Measurements from ENCODE around the gene SNX17.
A peak's percentile ranks its signal among the peaks of the same experiment; 100 is the strongest.

SNX17 gene

DNA sequence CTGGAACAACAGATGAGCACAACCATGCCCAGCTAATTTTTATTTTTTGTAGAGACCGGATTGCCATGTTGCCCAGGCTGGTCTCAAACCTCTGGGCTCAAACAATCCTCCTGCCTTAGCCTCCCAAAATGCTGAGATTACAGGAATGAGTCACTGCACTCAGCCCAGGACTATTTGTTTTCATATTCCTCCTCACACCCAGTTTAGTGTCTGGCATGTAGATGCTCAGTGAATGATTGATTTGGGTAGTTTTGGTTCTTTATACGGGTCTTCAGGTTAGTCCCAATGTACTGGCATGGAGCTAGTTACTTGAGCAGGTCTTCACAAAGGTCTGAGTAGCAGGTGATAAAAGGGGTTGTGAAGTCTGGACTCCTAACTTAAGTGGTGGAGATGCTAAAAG lies 6.5 kb upstream of the SNX17 start:
- no peak for DNase-seq (ENCODE audit: low read depth in 2 of 2)

DNA sequence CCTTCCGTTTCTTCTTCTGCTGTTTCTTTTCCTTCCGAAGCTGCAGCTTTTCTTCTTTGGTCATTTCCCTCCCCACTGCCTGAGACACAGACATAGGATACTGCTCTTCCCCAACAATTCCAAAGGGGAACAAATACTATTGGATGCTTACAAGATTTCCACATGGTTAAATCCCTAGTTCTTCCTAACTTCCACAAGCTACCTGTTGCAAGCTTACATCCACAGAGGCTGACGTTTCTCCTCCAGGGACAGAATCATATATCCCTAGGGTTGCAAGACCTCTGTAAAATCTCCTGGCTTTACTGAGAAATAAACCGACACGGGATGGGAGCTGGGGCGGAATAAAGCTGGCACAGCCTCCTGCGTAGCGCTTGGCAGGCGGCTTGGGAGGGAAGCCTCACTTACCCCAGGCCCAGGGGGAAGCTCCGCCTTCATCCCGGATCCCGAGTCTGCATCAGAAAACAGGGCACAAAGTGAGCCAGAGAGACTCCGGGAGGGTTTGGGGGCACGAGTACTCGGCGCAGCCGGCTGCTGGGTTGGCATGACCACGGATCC lies 868 bp upstream of the SNX17 start:
- peak in 1 of 2 experiments; percentile 40 for DNase-seq (ENCODE audit: low read depth in 2 of 2)

DNA sequence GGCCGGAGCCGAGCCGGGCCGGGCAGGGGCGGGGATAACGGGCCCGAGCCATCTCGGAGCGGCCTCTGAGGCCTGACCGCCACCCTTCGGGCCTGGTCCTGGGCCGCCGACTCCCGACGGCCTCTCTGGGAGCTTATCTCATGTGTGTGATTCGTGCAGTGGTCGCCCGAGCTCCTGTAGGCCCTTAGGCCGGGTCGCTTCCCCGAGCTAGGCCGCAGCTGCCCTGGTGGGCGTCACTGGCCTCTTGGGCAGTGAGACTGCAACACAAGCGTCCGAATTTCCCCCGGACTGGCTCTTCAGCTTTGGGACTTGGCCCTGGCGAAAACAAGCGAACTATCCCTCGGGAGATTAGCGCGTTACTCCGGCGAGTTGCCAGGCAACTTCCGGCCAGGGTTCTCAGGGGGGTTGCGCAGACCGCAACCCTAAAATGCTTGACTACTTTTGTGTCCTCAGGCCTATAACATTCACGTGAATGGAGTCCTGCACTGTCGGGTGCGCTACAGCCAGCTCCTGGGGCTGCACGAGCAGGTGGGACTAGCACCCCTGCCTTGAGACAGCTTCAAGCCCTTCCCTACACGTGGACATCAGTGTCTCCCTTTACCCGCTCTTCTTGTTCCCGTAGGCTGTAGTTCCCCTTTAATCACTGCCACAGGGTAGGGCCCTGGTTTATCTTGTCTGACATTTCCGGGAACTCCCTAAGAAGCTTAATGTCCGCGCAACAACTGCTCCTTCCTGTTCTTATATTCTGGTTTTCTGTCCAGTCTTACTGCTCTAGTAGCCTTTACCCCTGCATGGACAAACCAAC lies 602 bp downstream of the SNX17 start:
- no peak for DNase-seq (ENCODE audit: low read depth in 2 of 2)

DNA sequence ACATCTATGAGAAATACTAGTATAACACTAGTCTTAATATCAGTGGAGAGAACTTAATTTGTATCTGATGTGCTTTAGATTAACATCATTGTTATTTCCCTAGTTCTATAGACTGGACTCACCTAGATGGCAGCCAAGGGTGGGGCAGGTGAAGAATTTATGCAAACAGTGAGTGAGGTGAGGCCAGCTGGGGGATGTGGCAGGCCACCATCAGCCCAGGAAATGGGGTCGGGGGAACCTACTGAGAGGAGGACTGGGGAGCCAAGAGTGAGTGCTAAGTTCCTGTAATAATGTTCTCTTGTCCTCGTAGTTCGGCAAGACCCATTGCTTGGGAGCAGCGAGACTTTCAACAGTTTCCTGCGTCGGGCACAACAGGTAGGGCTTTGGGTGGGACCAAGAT lies 2.5 kb downstream of the SNX17 start:
- DNase-seq (ENCODE audit: low read depth in 2 of 2): no peak

DNA sequence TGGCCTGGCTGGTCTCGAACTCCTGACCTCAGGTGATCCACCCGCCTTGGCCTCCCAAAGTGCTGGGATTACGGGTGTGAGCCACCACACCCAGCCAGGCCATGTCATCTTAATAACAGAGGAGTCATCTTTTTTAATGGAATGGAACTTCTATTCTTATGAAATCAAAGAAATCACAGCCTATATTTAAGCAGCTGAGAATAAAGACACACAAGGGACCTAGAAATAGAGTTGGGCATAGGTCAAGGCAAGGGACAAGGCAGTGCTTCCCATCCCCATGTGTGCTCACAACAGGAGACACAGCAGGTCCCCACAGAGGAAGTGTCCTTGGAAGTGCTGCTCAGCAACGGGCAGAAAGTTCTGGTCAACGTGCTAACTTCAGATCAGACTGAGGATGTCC lies 3.2 kb downstream of the SNX17 start:
- DNase-seq (ENCODE audit: low read depth in 2 of 2): no peak

DNA sequence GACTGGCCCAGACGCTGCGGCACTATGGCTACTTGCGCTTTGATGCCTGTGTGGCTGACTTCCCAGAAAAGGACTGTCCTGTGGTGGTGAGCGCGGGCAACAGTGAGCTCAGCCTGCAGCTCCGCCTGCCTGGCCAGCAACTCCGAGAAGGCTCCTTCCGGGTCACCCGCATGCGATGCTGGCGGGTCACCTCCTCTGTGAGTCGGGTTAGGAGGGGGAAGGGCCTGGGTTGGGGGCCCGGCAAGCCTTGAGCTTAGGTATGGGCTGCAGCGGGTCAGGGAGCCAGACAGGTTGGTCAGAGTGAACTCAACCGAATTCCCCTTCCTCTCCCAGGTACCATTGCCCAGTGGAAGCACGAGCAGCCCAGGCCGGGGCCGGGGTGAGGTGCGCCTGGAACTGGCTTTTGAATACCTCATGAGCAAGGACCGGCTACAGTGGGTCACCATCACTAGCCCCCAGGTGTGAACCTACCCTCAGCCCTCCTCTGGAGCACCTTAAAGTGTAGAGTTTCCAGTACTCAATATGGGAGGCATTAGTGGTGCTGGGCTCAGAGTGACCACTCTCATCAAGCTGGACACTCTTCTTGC lies 5.2 kb downstream of the SNX17 start:
- no peak for DNase-seq (ENCODE audit: low read depth in 2 of 2)

DNA sequence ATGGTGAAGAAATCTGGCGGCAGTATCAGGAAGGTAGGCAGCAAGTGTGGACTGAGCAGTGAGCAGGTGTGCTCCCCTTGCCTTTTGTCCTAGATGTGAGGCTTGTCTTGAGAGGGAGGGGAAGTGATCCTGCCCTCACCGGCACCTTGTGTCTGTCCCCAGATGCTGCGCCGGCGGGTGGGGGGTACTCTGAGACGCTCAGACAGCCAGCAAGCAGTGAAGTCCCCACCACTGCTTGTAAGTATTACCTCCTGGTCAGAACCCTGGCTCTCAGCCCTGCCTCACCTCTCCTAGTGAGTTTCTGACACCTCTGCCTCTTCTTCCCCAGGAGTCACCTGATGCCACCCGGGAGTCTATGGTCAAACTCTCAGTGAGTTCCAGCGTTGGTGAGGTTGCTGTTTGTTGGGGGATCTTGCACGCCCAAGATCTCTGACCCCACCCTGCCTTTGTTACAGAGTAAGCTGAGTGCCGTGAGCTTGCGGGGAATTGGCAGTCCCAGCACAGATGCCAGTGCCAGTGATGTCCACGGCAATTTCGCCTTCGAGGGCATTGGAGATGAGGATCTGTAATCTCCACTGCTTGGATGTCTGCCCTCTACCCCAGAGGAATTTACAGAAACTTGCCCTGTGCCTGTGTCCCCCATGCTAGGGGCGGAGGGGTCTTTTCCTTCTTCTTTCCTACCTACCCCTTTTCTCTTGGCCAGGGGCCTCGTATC lies 5.9 kb downstream of the SNX17 start:
- DNase-seq (ENCODE audit: low read depth in 2 of 2): no peak

DNA sequence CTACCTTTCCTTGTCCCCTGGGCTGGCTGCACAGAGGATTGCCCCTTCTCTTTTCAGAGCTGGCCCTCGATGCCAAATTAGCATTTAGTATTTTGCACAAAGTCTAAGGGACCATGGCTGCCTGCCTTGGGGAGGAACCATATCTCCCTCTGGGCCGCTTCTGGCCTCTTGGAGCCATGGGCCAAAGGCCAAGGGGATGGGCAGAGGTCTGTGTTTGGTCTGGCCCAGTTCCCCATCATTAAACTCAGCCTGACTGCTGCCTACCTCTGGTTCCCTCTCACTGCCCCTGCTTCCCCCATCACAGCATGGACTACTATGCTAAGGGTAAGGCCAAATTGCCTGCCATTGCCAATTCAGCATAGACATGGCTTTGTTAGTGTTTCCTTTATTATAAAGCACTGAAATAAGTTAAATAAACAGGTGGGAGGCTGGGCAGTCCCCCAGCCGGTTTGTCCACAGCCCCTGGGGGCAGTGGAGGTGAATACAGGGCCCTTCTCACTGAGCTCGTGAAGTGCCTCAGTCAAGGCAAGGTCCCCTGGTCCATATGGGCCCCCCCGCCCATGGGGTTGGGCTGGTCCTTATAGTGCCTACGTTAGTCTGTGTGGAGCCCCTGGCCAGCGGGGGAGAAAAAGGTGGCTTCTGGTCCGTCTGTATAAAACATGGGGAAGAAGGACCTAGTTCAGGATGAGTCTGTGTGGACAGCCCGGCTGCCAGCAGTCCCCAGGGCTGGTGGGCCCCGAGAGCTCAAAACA lies 6.6 kb downstream of the SNX17 start:
- DNase-seq (ENCODE audit: low read depth in 2 of 2): no peak

DNA sequence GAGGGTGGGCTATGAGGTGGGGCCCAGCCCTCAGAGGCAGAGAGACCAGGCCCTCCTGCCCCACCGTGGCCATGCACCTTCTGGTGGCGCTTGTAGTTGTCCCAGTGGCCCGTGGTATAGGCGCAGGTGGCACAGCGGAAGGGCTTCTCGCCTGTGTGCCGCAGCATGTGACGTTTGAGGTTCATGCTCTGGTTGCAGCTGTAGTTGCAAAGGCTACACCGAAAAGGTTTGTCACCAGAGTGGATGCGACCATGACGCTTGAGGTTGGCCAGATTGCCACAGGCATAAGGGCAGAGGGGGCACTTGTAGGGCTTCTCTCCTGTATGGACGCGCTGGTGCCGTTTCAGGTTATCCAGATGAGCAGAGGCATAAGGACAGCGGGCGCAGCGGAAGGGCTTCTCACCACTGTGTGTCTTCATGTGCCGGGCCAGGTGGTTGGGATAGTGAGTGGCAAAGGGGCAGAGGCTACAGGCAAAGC lies 7.2 kb downstream of the SNX17 start:
- DNase-seq (ENCODE audit: low read depth in 2 of 2): no peak

DNA sequence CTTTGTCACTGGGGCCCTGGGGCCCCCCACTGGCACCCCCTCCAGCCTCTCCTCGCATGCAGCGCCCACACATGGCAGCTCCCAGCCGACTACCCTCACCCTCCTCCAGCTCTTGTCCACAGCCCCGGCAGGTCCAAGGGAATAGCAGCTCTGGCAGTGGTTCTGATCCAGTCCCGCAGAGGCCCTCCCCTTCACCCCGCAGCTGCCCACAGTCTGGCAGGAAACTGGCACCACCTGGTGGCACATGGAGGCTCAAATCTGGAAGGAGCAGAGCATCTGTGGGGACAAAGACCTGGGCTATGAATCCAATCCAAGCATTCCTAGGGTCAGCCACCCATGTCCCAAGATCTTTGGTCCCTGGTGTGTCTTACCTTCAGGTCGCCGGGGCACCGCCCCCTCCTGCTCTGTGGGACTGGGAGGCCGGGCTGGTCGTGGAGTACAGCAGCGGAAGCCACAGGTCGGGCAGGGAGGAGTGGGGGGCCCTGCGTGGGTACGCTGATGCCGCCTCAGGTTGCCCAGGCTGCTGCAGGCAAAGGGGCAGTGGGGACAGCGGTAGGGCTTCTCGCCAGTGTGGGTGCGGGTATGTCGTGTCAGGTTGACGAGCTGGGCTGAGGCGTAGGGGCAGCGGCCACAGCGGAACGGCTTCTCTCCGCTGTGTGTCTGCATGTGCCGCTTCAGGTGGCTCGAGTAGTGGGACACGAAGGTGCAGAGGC lies 7.8 kb downstream of the SNX17 start:
- DNase-seq (ENCODE audit: low read depth in 2 of 2): no peak

DNA sequence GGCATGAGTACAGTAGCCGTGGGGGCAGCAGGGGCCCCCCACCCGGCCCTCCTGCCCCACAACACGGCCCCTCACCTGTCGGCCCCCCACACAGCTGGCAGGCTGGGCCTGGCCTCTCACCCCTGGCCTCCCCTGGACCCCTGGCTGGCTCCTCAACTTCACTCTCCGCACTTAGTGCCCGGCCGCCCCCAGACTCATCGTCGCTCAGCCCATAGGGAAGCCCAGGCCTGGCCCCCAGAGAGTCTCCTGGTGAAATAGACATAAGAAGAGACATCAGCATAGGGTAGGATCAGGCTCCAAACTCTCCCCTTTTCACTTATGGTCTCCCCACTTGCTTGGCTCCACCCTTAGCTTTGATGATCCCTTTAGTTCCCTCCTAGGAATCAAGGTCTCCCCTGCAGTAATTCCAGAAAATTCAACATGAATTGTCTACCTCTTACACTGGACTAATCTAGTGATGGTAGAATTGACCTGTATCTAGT lies 8.4 kb downstream of the SNX17 start:
- no peak for DNase-seq (ENCODE audit: low read depth in 2 of 2)

DNA sequence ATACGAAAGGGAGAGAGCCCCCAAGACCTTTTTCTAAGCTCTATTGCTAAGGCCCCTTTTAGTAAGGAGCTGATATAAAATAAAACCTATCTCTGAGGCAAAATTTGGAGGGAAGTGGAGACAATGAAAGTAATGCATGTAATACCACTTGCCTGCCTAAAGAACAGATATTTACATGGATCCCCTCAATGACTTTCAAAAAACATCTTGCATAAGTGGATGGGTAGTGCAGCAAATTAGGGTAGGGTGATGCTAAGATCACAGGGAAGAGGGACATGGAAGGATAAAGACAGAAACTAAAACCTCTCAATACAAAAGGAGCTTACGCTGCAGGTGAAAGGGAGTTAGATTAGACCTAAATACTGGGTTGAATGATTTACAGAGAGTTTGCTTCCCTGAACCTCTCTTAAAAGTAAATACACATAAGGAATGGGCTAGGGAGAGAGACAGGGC lies 9.0 kb downstream of the SNX17 start:
- DNase-seq (ENCODE audit: low read depth in 2 of 2): no peak

DNA sequence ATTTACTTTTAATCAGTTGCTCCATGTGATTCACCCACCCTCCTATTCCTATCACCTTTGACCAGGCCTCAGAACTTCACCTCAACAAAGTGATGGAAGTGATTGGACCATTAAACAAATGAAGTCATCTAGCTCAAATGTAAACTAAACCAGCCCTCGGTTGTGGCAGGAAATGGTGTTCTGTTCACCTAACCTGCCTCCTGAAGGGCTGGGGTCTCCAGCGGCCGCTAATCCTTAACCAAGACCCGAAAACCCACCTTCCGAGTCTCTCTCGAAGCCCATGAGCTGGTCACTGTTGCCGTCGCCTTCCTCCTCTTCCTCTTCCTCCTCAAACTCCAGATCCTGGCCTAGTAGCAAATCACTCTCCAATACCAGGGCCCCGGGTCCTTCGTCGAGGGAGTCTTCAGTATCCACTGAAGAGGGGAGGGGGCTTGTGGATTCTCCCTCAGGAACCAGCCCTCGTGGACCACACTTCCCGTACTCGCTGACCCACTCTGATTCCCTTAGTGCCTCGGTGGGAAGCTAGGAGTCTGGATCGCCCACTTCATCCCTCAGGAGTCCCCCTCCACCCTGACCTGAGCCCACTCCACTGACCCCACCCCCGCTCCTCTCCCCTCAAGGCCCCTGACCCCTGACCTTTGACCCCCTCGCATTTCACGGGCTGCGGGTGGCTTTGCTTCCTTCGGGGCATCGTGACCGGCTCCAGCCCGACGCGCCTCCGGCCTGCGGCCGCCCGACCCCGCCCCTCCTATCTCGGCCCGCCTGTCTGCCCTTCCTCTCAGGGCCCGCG lies 9.6 kb downstream of the SNX17 start:
- DNase-seq (ENCODE audit: low read depth in 2 of 2): peak in 1 of 2 experiments; percentile 38

DNA sequence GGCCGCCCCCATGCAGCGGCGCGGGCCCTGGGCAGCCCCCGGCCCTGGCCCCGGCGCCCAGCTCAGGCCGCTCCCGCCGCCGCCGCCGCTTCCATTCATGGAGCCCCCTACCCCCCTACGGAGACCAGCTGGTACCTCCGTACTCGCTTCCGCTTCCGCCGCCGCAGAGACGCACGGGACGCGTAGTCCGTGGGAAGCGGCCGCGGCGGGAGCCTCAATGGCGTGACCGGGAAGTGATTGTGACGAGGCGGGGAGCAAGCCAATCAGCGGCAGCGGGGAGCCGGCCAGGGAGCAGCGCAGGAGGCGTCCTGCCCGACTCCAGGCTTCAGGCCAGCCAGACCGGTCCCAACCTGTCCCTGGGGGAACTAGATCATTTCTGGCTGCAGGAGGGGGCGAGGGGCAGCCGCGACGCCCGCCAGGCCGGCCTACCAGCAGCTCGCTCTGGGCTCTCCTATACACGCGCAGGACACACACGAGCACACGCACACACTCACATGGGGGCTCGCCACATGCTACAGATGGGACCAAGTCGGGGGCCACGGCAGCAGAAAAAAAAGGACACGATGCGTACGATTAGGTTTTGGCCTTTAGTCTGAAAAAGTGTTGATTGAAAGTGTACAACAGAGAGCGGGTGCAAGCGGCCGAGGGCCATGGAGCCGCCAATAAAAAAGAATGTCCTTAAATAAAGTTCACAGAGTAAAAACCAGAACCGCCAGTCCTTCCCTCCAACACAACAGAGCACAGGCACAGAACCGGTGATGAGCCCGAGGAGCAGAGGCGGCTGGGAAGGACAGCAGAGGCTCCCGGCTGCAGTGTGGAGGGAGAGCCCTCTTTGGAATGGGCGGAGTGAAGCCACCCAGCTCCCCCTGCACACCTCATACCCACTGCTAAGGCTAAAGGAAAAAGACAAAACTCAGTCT lies 10.5 kb downstream of the SNX17 start, which contains the start of gene ZNF513:
Gene ZNF513 (minus strand): TSS at position 109 of the 920 bp plus-strand sequence. CDS start 208 bp downstream, outside the sequence.
- peak; percentile 79 to 84 for DNase-seq (ENCODE audit: low read depth in 2 of 2)

DNA sequence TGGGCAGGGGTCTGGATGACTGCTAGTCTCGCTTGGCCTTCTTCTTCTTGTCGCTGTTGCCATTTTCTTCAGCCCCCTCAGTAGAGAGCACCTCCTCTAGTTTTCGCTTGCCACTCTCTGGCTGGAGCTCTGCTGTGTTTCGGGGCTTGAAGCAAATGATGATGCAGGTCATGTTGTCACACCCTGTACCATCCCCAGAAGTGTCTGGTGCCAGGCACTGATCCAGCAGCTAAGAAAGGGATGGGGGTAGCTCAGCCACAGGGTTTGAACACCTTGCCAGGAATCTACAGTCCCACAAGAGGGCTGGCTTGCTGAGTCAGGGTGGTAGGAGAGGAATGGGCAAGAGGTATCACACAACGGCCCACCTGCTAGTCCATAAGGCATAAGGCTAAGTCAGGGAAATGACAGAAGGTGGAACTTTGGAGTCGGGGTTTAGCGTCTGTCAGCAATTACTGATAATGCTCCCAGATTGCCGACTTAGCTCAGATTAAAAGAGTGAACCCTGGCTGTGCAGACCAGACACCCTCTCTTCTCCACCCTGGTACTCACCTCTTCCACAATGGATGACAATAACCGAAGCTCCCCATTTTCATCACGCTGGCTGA lies 11.3 kb downstream of the SNX17 start:
- no peak for DNase-seq (ENCODE audit: low read depth in 2 of 2)

DNA sequence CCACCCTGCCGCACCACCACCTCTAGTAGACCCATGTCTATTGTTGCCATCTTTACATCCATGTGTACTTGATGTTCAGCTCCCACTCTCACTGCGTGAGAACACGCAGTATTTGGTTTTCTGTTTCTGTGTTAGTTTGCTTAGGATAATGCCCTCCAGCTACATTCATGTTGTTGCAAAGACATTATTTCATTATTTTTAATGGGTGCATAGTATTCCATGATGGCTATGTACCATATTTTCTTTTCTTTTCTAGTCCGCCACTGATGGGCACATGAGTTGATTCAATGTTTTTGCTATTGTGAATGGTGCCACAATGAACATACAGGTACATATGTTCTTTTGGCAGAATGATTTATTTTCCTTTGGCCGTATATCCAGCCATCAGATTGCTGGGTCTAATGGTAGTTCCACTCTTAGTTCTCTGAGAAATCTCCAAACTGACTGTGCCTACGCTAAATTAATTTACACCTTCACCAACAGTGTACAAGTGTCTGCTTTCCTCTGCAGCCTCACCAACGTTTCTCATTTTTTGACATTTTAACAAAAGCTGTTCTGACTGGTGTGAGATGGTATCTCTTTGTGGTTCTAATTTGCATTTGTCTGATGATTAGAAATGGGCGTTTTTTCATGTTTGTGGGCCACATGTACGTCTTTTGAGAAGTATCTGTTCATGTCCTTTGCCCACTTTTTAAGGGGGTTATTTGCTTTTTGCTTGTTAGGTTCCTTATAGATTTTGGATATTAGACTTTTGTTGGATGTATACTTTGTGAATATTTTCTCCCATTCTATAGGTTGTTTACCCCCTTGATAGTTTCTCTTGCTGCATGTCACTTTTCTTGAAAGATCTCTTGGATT lies 20.6 kb downstream of the SNX17 start:
- no peak for DNase-seq (ENCODE audit: low read depth in 2 of 2)

DNA sequence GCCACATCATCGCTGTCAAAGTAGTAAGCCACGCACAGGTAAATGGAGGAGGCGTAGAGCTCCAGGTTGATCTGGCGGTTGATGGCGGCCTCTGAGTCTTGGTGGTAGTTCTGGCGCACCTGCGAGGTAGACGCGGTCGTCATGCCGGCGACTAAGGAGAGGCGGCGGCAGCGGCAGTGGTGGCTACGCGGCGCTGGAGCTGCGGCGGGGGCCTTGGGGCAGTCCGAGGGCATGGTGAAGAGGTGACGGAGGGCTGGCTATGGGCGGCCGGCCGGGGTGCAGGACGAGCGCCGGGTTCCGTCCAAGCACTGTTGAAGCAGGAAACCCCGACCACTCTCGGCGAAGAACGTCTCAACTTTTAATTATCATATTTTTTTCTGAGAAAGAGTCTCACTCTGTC lies 22.8 kb downstream of the SNX17 start:
- DNase-seq (ENCODE audit: low read depth in 2 of 2): no peak

Data from stimulated activated CD4-positive, alpha-beta T cell treated with anti-CD3 and anti-CD28 coated beads, Interleukin-12 subunit alpha, Interleukin-12 subunit beta, amount 100 ng/mL, for 24 hours (primary cell).